ENCODE data around the gene MMP7.

MMP7 gene

GRCh38 chr11:102491969-102492368 is 38.6 kb downstream of the MMP7 start:
- DNase-seq: no peak

DNA sequence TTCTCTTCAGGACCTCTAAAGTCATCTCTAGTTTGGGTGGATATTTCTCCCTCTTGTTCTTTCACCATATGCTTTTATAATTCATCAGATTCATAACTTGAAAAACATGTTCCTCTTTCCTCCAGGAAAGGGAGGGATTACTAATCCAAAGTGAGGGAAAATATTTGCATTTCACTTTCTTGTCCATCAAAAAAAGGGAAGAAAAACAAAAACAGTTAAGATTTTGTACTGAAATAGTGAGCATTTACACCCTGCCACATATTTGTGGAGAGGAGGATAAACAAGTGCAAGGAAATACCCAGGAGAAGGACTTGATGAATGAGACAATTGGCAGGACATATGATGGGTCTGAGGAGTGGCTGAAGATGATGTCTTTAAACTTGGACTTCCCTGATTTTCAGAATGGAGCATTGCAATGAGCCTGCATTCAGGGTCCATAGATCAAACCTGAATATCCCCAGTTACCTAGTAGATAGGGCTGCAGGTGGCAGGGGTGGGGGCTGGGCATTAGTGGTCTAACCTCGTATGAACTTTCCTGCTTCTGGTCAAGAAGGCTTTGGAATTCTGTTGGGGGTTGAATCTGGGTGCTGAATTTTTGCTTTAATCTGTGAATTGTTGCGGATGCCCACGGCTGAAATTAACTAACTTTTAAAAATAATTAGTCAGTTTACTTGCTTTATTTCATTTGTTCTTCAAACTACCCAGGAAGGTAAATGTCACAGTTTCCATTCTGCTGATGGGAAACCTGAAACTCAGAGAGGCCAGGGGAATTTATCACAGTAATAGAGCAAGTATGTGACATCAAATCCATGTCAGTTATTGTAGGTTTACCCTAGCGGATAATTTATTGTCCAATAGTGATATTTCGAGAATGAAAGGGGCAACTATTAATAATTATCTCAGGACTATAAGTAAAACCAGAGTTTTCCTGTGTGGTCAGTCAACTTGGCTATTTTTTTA is 41.1 kb downstream of the MMP7 start:
- DNase-seq: no peak

- no peak for DNase-seq
These were observed 42.3 kb downstream of the MMP7 start for GRCh38 chr11:102488208-102488607.

DNA sequence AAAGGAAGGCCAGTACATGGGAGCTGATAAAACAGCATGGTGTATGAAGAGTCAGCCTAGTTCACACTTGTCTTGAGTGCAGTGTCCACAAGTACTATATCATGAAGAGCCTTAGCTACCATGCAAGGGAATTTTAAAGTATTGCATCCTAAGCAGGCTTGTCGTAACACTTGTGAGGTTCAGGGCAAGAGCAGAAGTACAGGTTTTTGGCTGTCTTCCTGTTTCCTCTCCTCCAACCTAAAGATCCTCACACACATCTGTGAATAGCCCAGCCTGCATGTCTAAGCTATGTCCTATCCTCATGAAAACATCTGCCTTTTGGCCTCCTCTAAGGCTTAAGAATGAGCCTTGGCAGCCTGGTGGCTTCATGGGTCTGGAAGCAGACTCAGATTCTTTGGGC is 43.3 kb downstream of the MMP7 start:
- no peak for DNase-seq

DNA sequence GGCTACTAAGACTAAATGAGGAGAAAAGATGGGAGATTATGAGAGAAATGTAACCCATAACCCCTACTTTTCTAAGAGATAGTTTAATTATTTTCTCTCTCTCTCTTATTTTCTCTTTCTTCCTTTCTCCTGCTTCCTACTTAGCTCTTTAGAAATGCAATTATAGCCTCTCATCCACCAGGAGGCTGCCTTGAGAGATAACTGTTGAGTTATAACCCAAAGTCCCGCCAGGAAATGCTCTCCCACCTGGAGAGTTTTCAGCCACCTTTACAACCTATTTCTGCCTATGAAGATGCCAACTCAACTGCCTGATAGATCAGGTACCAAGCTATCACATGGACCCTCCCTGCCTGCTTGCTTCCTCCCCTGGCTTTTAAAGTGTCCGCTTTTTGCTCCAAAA is 44.0 kb downstream of the MMP7 start:
- no peak for DNase-seq

DNA sequence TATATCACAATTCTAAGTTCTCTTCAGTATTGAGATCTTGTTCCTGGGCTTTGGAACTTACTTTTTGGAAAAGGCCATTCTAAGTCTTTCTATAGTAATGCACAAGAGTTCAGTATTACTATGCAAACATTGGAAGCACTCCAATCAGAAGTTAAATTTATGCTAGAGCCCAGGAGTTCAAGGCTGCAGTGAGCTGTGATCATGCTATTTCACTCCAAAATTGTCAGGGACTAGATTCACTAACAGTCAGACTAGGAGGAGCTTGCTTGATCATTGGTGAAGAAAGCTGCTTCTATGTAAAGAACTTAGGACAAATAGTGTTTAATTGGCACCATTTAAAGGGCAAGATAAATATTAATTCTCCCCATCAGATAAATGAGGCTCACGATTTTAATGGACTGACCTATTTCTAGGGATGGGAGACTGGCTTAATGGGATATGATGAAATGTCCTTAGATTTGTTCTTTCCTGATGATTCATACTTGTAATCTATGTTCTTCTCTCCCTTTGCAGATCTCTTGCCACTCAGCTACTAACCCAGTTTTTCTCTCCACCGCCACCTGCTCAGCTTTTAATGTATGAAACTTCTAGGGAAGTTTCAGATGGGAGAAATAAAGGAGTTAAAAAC is 45.3 kb downstream of the MMP7 start:
- DNase-seq: no peak

DNA sequence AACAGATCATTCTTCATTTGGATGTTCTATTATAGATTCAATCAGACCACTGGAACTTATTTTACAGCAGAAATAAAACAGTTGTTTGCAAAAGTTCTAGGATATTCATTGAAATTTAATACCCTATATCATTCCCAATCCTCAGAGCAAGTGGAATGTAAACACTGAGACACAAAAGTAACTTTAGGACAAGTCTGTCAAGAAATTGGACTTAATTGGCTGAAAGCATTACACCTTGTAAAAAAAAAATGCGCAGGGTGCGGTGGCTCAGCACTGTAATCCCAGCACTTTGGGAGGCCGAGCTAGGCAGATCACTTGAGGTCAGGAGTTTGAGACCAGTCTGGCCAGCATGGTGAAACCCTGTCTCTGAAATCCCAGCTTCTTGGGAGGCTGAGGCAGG is 48.1 kb downstream of the MMP7 start:
- no peak for DNase-seq

DNA sequence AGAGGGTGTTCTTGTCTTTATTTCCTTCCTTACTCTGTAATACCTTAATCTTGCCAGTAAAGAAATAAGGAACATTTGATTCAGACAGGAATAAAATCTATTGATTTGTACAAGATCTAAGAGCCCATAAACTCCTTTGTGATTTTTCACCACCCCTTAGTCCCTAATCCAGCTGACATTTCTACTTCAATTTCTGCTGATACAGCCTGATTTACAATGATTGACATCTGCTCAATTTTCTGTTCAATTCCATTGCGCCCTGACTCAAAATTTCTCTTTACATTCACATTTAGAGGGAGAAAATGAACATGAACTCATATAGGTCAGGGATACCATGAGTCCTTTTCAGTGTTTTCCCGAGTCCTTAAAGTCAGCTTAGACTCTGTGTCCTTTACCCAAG is 50.8 kb downstream of the MMP7 start:
- DNase-seq: no peak

DNA sequence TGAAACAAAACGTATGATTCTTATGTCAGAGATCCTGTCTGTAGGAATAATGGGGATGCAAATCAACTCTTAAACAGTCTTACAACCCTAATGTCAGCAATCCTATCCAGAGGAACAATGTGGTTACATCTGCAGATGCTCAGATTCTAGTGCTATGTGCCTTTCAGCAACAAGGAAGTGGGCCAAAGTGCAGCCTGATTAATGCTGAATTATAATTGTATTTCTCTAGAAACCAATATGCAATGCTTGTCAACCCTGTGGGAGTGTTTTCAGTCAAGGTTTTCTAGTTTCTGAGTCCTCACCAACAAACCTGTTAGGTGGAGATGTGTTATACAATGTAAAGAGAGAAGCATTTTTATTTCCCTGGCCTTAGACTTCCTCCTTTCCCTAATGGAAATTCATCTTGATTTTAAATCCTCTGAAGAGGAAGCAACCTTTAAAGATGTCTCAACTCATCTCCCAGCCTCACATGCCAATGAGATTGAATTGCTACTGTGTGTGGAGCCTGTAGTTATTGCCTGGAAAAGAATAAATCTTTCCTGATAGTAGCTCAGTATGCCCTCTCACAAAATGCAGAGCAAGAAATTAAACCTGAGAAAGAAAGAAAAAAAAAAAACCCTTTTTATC is 51.8 kb downstream of the MMP7 start:
- no peak for DNase-seq

- DNase-seq: no peak
These were observed 53.7 kb downstream of the MMP7 start for GRCh38 chr11:102476812-102477211.

GRCh38 chr11:102476069-102476468 is 54.5 kb downstream of the MMP7 start:
- DNase-seq: no peak

DNA sequence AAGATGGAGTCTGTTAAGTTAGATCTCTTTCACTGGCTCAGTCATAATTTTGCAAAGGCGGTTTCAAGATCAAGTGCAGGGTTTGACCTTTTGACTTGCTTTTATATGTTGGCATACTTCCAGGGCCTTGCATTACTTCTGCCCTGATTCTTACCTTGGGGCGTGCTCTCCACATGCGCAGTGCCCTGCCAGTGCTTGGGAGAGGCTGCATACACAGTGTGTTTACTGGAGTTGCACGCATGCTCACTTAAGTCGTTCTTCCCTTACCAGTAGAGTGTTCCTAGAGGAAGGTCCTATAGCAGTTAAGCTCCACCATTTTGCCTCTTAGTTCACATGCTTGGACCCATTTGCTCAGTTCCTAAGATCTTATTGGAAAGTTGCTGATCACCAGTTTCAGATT is 57.0 kb downstream of the MMP7 start:
- no peak for DNase-seq

- DNase-seq: no peak
These were observed 58.4 kb downstream of the MMP7 start for GRCh38 chr11:102472127-102472526.

- DNase-seq: no peak
These were observed 59.1 kb downstream of the MMP7 start for GRCh38 chr11:102471474-102471873.

Measured in T1000 (cell line).